ENCODE measurements around the gene ATF7.

The ATF7 gene

DNA sequence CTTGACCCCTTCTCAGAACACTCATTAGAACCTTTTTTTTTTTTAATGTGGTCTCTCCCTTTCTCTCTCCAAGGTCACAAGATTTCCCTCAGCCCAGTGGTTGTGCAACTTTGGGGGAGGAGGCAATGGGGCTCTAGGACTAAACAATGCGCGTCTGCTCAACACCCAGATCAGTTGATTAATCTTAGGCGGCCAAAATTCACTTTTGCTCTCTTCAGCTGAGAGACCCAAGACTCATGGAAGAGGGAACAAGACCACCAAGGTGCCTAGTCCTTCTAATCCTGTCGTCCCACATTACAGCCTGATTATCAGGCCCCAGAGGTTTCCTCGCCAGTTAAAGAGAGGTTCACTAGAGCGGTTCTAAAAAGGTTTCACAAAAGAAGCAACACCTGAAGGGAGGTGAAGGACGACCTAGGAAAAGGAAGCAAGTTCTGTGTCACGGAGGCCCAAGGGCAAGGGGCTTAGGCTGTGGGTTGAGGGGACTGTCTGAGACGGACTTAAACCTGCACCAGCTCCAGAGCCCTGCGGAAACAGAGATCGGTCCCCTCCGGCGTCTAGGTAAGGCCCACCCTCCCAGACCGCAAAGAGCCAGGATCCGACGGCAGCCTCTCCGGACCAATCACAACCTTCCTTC is 125.9 kb downstream of the ATF7 start:
- peak; percentile 84 to 93 (median 88) for DNase-seq

GRCh38 chr12:53499266-53500141 is 126.7 kb downstream of the ATF7 start, which contains the start of gene MAP3K12:
TSS of gene MAP3K12 (minus strand) at chr12:53499458. CDS start at chr12:53487391, 12,067 bp downstream.
- peak; percentile 26 to 75 (median 56) for DNase-seq

DNA sequence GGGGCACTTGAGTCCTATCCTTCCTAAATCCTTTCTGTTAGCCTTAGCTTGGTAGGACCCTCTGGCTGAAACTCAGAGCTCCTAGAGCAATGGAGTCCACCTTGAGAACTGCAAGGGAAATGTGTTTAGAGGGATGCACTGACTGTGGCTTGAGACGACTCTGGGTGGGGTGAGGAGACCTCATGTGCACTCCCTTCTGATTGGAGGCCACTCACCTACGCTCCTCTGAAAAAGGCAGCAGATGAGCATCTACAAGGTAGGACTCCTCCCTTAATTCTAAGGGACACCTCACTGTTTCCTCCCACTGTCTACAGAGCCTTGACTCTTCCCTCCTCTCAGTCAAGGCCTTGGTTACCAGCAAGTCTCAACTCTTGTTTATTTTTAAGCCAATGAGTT is 127.9 kb downstream of the ATF7 start:
- DNase-seq: no peak

GRCh38 chr12:53497461-53497860 is 128.7 kb downstream of the ATF7 start:
- DNase-seq: no peak

DNA sequence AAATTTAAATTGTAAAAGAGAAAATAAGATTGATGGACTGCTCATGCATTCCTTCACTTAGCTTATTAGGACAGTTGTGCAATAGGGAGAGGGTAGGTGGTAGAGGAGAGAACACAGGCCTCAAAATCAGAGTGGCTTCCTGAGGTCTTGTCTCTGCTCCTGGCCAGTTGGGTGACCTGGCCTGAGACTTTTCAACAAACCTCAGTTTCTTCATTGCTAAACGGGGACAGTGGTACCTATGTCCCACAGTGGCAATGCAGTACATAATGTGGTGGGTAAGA is 129.5 kb downstream of the ATF7 start:
- DNase-seq: no peak

GRCh38 chr12:53495903-53496751 is 130.1 kb downstream of the ATF7 start:
- peak; percentile 62 to 83 (median 78) for DNase-seq

GRCh38 chr12:53493610-53494391 is 132.4 kb downstream of the ATF7 start:
- DNase-seq: no peak

GRCh38 chr12:53492830-53493609 is 133.2 kb downstream of the ATF7 start:
- peak; percentile 88 to 95 (median 92) for DNase-seq

DNA sequence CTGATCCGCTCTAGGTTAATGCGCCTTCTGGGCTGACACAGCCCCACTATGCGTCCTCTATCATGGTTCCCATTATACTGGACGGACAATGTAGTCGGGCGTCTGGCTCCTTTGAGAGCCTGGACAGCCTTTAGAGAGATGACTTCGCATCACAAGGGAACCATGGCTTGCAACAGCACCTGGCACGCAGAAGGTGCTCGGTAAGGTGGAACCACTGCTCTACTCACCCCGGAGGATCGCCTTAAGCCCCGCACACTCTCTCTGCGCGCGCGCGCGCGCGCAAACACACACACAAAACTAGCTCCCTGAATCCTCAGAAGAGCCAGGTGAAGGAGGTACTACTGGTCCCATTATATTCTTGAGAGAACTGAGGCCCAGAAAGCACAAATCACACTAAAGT is 134.0 kb downstream of the ATF7 start:
- DNase-seq: no peak

DNA sequence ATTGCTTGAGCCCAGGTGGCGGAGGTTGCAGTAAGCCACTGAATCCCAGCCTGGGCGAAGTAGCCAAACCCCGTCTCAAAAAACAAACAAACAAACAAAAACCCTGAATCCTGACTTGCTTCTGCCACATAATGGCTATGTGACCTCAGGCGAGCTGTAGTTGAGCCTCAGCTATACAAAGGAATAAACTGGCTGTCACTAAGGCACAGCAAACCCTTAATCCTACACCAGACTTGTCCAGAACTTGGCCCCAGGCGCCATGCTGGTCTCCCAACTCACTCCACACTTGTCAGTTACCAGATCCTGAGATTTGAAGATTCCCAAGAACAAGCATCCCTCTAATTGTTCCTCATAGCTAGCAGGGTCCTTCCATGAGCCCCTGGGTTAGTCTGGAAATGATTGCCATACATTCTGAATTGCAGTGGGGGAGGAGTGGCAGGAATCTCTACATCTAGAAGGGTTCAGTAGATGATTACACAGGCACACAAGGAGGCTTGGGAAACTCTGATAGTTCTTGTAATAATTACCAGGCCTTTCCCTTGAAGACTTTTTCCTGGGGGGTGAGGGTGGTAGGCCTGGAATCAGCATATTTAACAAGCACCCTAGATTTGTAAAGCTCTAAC is 136.8 kb downstream of the ATF7 start:
- DNase-seq: no peak

- DNase-seq: no peak
Measured at GRCh38 chr12:53486736-53487487, 139.3 kb downstream of the ATF7 start.

DNA sequence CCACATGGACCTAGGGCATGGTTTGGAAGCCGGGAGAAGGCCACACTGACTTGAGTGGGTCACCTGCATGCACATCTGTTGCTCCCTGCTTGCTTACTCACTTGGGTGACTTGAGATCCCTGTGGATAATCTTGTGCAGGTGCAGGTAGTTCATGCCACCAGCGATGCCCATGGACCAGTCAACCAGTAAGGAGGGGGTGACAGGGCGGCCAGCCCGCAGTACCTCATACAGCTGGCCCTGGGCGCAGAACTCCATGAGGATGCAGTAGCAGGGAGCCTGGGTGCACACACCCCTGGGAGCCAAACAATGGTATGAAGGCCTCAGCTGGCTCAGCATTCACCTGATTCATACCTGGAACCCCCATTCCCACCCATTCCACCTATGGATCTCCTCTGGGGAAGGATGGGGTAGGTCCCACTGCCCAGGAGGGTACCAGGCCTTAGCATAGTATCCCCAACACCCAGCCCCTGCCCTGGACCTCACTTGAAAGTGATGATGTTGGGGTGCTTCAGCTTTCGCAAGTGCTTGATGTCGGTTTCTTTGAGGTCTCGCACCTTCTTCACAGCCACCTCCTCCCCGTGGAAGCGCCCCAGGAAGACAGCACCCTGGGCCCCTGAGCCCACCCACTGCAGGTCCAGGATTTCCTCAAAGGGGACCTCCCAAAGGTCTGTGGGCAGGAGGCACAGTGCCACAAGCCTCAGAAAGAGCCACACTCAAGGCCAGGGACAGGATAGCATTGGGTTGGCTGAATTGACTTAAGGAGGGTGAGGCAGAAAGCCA is 140.0 kb downstream of the ATF7 start:
- DNase-seq: no peak

DNA sequence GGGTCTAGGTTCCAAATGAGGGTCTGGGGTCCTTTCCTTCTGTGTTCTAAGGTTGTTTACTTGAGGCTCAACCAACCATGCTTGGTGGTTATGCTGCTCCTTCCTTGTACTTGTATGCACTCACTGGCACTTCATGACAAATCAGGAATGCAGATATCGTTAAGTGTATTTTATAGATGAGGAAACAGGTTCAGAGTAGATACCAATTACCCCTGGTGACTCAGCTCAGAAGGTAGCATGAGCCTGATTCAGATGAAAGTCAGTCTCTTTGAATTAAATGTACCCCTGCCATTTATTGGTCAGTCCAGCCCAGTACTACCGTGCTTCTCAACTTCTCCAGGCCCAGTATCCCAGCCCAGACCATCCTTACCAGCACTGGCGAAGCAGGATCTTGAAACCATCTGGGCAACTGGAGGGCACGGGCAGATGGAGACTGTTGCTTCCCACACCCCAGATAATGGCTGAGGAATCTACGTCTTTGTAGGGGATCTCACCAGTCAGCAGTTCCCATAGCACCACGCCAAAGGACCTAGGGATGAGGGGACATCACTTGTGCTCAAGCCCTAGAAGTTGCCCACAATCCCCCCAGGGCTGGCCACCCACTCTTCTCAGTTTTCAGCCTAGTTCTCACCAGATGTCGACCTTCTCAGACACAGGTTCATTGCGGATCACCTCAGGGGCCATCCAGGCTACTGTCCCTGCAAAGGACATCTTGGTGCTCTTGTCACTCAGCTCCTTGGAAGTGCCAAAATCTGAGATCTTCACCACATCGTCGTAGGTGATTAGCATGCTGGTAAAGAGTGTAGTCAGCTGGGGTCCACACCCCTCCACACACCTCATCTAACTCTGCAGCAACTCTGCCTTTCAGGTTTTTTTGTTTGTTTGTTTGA is 141.3 kb downstream of the ATF7 start:
- no peak for DNase-seq

- no peak for DNase-seq
Measured at GRCh38 chr12:53483979-53484377, 142.2 kb downstream of the ATF7 start.

DNA sequence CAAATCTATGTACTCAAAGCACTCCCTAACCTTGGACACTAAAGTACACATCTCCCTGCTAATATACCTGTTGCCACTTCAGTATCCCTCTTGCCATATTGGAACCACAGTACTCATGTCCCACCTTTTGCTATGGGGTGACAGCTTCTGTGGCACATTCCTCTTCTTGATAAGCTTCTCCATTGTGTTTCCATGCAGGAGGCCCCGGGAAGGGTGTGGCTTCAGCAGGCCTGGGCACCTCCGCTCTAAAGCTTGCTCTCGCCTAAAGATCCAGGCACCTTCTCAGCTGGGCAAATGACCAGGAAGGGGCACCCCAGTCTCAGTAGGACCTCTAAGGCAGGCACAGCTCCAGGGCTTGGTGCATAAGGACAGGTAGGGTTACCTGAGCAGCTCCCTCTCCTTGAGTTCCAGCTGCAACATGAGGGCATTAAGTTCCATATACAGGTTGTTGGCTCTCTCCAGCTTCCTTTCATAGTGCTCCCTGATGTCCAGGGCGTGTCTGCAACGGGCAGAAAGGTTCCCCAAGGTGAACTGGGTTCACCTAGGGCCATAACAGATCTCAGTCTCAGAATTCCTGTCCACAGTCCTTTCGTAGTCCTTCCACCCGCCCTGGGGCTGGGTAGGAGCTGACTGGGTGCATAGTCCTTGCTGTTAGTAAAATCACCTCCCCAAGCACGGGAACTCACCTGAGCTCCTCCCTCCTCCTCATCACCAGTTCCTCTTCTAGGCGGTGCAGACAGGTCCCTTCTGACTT is 142.8 kb downstream of the ATF7 start:
- no peak for DNase-seq

GRCh38 chr12:53482626-53483168 is 143.5 kb downstream of the ATF7 start:
- no peak for DNase-seq

DNA sequence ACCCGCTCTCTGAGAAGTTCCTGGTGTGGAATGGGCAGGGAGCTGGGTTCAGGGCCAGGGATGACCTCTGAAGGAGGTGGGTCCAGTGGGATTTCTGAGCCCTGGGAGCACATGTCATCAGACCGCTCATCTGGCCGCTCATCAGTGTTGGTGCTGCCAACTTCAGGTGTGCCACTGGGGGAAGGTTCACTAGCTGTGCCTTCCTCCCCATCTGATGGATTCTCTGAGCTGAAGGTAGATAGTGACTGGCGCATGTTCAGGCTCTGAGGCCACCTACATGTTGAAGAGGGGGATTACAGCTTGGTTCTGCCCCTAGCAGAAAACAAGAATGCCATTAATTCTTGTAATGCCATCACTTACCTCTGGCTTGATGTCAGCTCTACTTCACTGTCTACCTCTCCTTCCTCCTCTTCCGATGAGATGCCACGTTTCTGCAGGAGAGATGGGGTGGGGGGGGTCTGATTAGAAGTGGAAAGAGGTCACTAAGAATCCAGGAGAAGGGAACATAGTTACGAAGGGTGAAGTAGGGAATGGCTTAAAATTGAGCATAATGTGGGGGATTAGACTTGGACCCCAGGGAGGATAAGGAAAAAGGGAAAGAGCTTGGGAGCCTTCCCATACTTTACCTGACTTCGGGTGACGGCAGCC is 144.1 kb downstream of the ATF7 start:
- no peak for DNase-seq
